A549 (cell line): ENCODE results near the gene GLOD4. TPM values are rescaled to one million over a fixed set of nuclear protein-coding genes. Genes with fewer than 3 reads are reported as not detected.

ENCODE experiments used
- ATAC-seq, 2 experiments: fragments of 200-7000 bp in 1 of 2; fragments of >200 bp in 1 of 2; cut with Nextera tagmentation in 1 of 2; cut with Tn5 transposase in 1 of 2; 3 replicates each; pipeline versions ENCODE4 v1.8.0 to v1.9.1; 2018 to 2020; ENCODE audit warnings: mild to moderate bottlenecking in 1 of 2, moderate library complexity in 1 of 2
- CTCF ChIA-PET: fragments of 300-600 bp; sonication (Branson Sonifier 250); formaldehyde crosslinking; extraction: SDS; loops from one replicate; lab custom pipeline; 2021; ENCODE audit warnings: antibody characterized with exemption, inconsistent platforms; lab: Yijun Ruan, JAX
- POLR2A ChIA-PET: fragments of 350-600 bp; formaldehyde crosslinking; extraction: SDS; loops from one replicate; lab custom pipeline; 2021; ENCODE audit warnings: antibody characterized with exemption, inconsistent platforms; lab: Yijun Ruan, JAX
- DNase-seq, 2 experiments: peaks; one replicate each; pipeline versions ENCODE4 v3.0.0 to v3.0.0-alpha.2; 2011 to 2016; ENCODE audit warnings: low read depth in 1 of 2, low spot score in 1 of 2
- FAIRE-seq: peaks from 2 replicates; lab custom pipeline; 2011; peaks lifted over from hg19 to GRCh38; lab: Jason Lieb, UNC
- H3K27ac ChIP-seq, 2 experiments: fragments of >200 bp; sonication (Bioruptor Twin); formaldehyde crosslinking; 3 replicates each; pipeline ENCODE4 v1.5.1; 2016 to 2017
- H3K4me1 ChIP-seq: fragments of >200 bp; sonication (Bioruptor Twin); formaldehyde crosslinking; 3 replicates; pipeline ENCODE4 v1.6.1; 2016
- H3K4me2 ChIP-seq: fragments of >200 bp; sonication (Bioruptor Twin); formaldehyde crosslinking; 3 replicates; pipeline ENCODE4 v1.6.1; 2016
- H3K4me3 ChIP-seq: fragments of >200 bp; sonication (Bioruptor Twin); formaldehyde crosslinking; 3 replicates; pipeline ENCODE4 v1.5.1; 2016
- H3K9me3 ChIP-seq: fragments of >200 bp; sonication (Bioruptor Twin); formaldehyde crosslinking; 3 replicates; pipeline ENCODE4 v1.6.1; 2016
- ATOH8 ChIP-seq: fragments of 250-450 bp; sonication (Bioruptor Pico); IDR thresholded peaks from 2 replicates; pipeline ENCODE4 v1.5.0; 2020; ENCODE audit warnings: low read depth, mild to moderate bottlenecking, moderate library complexity
- BHLHE40 ChIP-seq: IDR thresholded peaks from 2 replicates; pipeline ENCODE4 v1.6.1; 2012; ENCODE audit warnings: low read depth, low read length, inconsistent platforms
- CBX2 ChIP-seq: fragments of 200-600 bp; sonication (generic); IDR thresholded peaks from 2 replicates; pipeline ENCODE4 v1.6.1; 2016; ENCODE audit warnings: low read depth, mild to moderate bottlenecking, borderline replicate concordance
- CEBPB ChIP-seq, 2 experiments: fragments of >200 bp in 1 of 2; sonication (Bioruptor Twin) in 1 of 2; formaldehyde crosslinking in 1 of 2; IDR thresholded peaks; 2 replicates each; pipeline ENCODE4 v1.6.1; 2012 to 2016
- E2F6 ChIP-seq: IDR thresholded peaks from 2 replicates; pipeline ENCODE4 v1.6.1; 2012; ENCODE audit warnings: low read depth, borderline replicate concordance
- EHF ChIP-seq: fragments of 250-450 bp; sonication (Bioruptor Pico); IDR thresholded peaks from 2 replicates; pipeline ENCODE4 v1.5.0; 2020; ENCODE audit warnings: mild to moderate bottlenecking
- EP300 ChIP-seq, 2 experiments: fragments of >200 bp; sonication (Bioruptor Twin); formaldehyde crosslinking; IDR thresholded peaks; 2 replicates in 1 of 2; 3 replicates in 1 of 2; pipeline ENCODE4 v1.6.1; 2016 to 2017
- FOSL2 ChIP-seq, 2 experiments: fragments of 450-650 bp in 1 of 2; fragments of >200 bp in 1 of 2; sonication (Bioruptor Twin) in 1 of 2; formaldehyde crosslinking; IDR thresholded peaks; 2 replicates each; pipeline versions ENCODE4 v1.5.0 to v1.6.1; 2016 to 2020; ENCODE audit warnings: mild to moderate bottlenecking in 1 of 2, moderate library complexity in 1 of 2
- GATA3 ChIP-seq: IDR thresholded peaks from 2 replicates; pipeline ENCODE4 v1.6.1; 2012; ENCODE audit warnings: borderline replicate concordance
- HES2 ChIP-seq: fragments of >200 bp; sonication (Bioruptor Twin); formaldehyde crosslinking; IDR thresholded peaks from 2 replicates; pipeline ENCODE4 v1.6.1; 2016
- HEYL ChIP-seq: fragments of 250-450 bp; sonication (Bioruptor Pico); IDR thresholded peaks from 2 replicates; pipeline ENCODE4 v1.8.0; 2021; ENCODE audit warnings: mild to moderate bottlenecking, moderate library complexity
- HMGXB4 ChIP-seq: fragments of 250-450 bp; sonication (Bioruptor Pico); IDR thresholded peaks from 2 replicates; pipeline ENCODE4 v1.5.0; 2021; ENCODE audit warnings: mild to moderate bottlenecking, moderate library complexity, borderline replicate concordance
- HOXA7 ChIP-seq: fragments of 250-450 bp; sonication (Bioruptor Pico); IDR thresholded peaks from 2 replicates; pipeline ENCODE4 v1.5.0; 2020; ENCODE audit warnings: mild to moderate bottlenecking, moderate library complexity
- JUN ChIP-seq, 2 experiments: fragments of >200 bp; sonication (Bioruptor Twin); formaldehyde crosslinking; IDR thresholded peaks; 2 replicates in 1 of 2; 3 replicates in 1 of 2; pipeline ENCODE4 v1.6.1; 2016 to 2017
- JUNB ChIP-seq: fragments of >200 bp; sonication (Bioruptor Twin); formaldehyde crosslinking; IDR thresholded peaks from 2 replicates; pipeline ENCODE4 v1.6.1; 2016
- KDM5A ChIP-seq: fragments of 200-600 bp; sonication (generic); IDR thresholded peaks from 2 replicates; pipeline ENCODE4 v1.6.1; 2016; ENCODE audit warnings: antibody characterized with exemption, mild to moderate bottlenecking
- MAFK ChIP-seq: fragments of 450-650 bp; IDR thresholded peaks from 2 replicates; pipeline ENCODE4 v1.6.1; 2014; ENCODE audit not compliant: partially characterized antibody
- MAX ChIP-seq: IDR thresholded peaks from 2 replicates; pipeline ENCODE4 v1.6.1; 2012
- MYC ChIP-seq: IDR thresholded peaks from 2 replicates; pipeline ENCODE4 v1.6.1; 2012; ENCODE audit warnings: mild to moderate bottlenecking, inconsistent platforms, low read length, improper control_type of control experiment, borderline replicate concordance
- NFE2L2 ChIP-seq: fragments of 150-350 bp; conservative IDR thresholded peaks from 2 replicates; pipeline ENCODE4 v1.6.1; 2014; ENCODE audit warnings: low read length
- NPAS2 ChIP-seq: fragments of 250-450 bp; sonication (Bioruptor Pico); IDR thresholded peaks from 2 replicates; pipeline ENCODE4 v1.8.0; 2022; ENCODE audit warnings: mild to moderate bottlenecking, moderate library complexity, borderline replicate concordance
- PBX3 ChIP-seq: IDR thresholded peaks from 2 replicates; pipeline ENCODE4 v1.6.1; 2012
- POLR2A ChIP-seq: IDR thresholded peaks from 2 replicates; pipeline ENCODE4 v1.6.1; 2012; ENCODE audit warnings: mild to moderate bottlenecking, low read length
- REST ChIP-seq: fragments of 200-600 bp; sonication (generic); IDR thresholded peaks from 2 replicates; pipeline ENCODE4 v1.6.1; 2016; ENCODE audit warnings: antibody characterized with exemption, mild to moderate bottlenecking, moderate library complexity
- SMC3 ChIP-seq: fragments of >200 bp; sonication (Bioruptor Twin); formaldehyde crosslinking; IDR thresholded peaks from 3 replicates; pipeline ENCODE4 v1.6.1; 2018; ENCODE audit warnings: inconsistent platforms
- TFCP2L1 ChIP-seq: fragments of 250-450 bp; sonication (Bioruptor Pico); IDR thresholded peaks from 2 replicates; pipeline ENCODE4 v1.5.0; 2021; ENCODE audit warnings: mild to moderate bottlenecking
- TP53 ChIP-seq: fragments of 250-450 bp; sonication (Bioruptor Pico); IDR thresholded peaks from 2 replicates; pipeline ENCODE4 v1.5.0; 2021; ENCODE audit warnings: mild to moderate bottlenecking, moderate library complexity
- ZC3H11A ChIP-seq: fragments of 450-650 bp; IDR thresholded peaks from 2 replicates; pipeline ENCODE4 v1.6.1; 2014; ENCODE audit warnings: antibody characterized with exemption, mild to moderate bottlenecking
- ZFP36 ChIP-seq: fragments of 450-650 bp; IDR thresholded peaks from 2 replicates; pipeline ENCODE4 v1.6.1; 2014; ENCODE audit warnings: borderline replicate concordance; ENCODE audit not compliant: partially characterized antibody
- ZSCAN20 ChIP-seq: fragments of 250-450 bp; sonication (Bioruptor Pico); IDR thresholded peaks from 2 replicates; pipeline ENCODE4 v1.8.0; 2022; ENCODE audit warnings: mild to moderate bottlenecking, moderate library complexity
- WGBS: methylation state at CpG from one replicate; pipeline ENCODE4 v1.1.6; 2017; ENCODE audit errors: missing lambda C conversion rate; 5-methylcytosine and 5-hydroxymethylcytosine counted together
- polyA minus RNA-seq: library from RNA; depleted of rRNA, polyadenylated mRNA; stranded (reverse); fragments of >200 nt; gene quantifications from 2 replicates; pipeline ENCODE4 v1.2.3, GENCODE V29; 2011; rRNA and poly(A)+ RNA removed
- polyA plus RNA-seq, 4 experiments: library from polyadenylated mRNA; depleted of rRNA in 3 of 4; stranded (reverse); fragments of >200 nt; fragmentation: RNase III in 1 of 4; extraction: RNeasy Plus Mini Kit Qiagen cat#74134 plus additional on column Dnase treatment in 1 of 4; gene quantifications; 2 replicates in 3 of 4; 3 replicates in 1 of 4; pipeline ENCODE4 v1.2.3, GENCODE V29; 2011 to 2017

The GLOD4 gene
- 98.3 and 133 TPM in 2 replicates for polyA plus RNA-seq (2011; rRNA removed)
- polyA plus RNA-seq (2012; cell fraction: cytosol; rRNA removed) = 56.4 and 60.1 TPM in 2 replicates
- polyA plus RNA-seq (2012; cell fraction: nucleus; rRNA removed) = 29.1 and 63.3 TPM in 2 replicates
- 119 to 141 TPM (median 132 TPM) in 3 replicates for polyA plus RNA-seq (2017; fragmentation: RNase III; extraction: RNeasy Plus Mini Kit Qiagen cat#74134 plus additional on column Dnase treatment)
- 24.9 and 29.2 TPM in 2 replicates for polyA minus RNA-seq

- POLR2A ChIA-PET = interaction anchor here (0.5 to 2.9 kb wide), 12 partner anchors 10 to 215 kb away, joined by 3 to 25 read pairs (median 6); partner anchors contain the start of genes GEMIN4, NXN and TIMM22
- no peaks in the 10 kb centered on the region for H3K9me3 ChIP-seq
- peak within 1 kb of the TSS; percentile 96 for H3K4me3 ChIP-seq
- CTCF ChIA-PET = interaction anchor here (0.6 to 7.3 kb wide), 12 partner anchors 10 to 582 kb away, joined by 3 to 52 read pairs (median 4); partner anchors contain the start of genes GEMIN4, NXN and TIMM22
- H3K27ac ChIP-seq = peak within 1 kb of the TSS; percentile 89 to 91
- WGBS = 1% methylated on average over 53 of the region's 87 CpGs
- FAIRE-seq (peak; percentile 63), DNase-seq (peak; percentile 91 to 95), ATAC-seq (peak; percentile 95 to 96)
- peaks cover 22% of the 10 kb centered on the region for H3K4me1 ChIP-seq
- peak within 1 kb of the TSS; percentile 98 for H3K4me2 ChIP-seq
- TF ChIP-seq ZFP36 (no peak), E2F6 (peak; percentile 76), MAX (peak; percentile 99), NFE2L2 (no peak), ATOH8 (CRISPR knock-in tag) (no peak), MAFK (no peak), BHLHE40 (peak; percentile 61; the same call in 1 of the 2 replicates), HES2 (no peak), JUNB (no peak), KDM5A (peak; percentile 100), ZC3H11A (no peak; the same call in 1 of the 2 replicates), FOSL2 (IDR thresholded peaks at IDR 0.05) (no peak), FOSL2 (CRISPR knock-in tag; IDR thresholded peaks at IDR 0.05) (peak; percentile 46; the same call in 1 of the 2 replicates), GATA3 (0 out of 2 replicates have a peak, but pooled peaks have one; percentile 41), TFCP2L1 (CRISPR knock-in tag) (no peak), REST (peak; percentile 66; the same call in 1 of the 2 replicates), EHF (no peak), JUN (IDR thresholded peaks at IDR 0.05) (peak; percentile 77 to 96; a peak in 4 of 5 replicates), MYC (peak; percentile 96; the same call in 1 of the 2 replicates), HEYL (CRISPR knock-in tag) (no peak), PBX3 (peak; percentile 62; the same call in 1 of the 2 replicates), TP53 (no peak; the same call in 1 of the 2 replicates), CEBPB (IDR thresholded peaks at IDR 0.05) (no peak; a peak in 1 of 4 replicates), SMC3 (no peak), ZSCAN20 (no peak), NPAS2 (CRISPR knock-in tag) (peak; percentile 82), POLR2A (peak; percentile 96), EP300 (IDR thresholded peaks at IDR 0.05) (no peak), CBX2 (no peak), HMGXB4 (CRISPR knock-in tag) (no peak), HOXA7 (no peak)
Observed at GRCh38 chr17:781805-782731, at the start of gene GLOD4, which contains the start of gene MRM3. Gene GLOD4, minus strand, starts transcription at chr17:782280. Its CDS starts 25 bp downstream, at chr17:782255. Gene MRM3, plus strand, starts transcription at chr17:782353. Its CDS starts 26 bp downstream, at chr17:782379.
